ENCODE results near the gene KLF3. TPM values are rescaled to one million over a fixed set of nuclear protein-coding genes. Genes with fewer than 3 reads are reported as not detected.

KLF3 gene
- total and polyA plus RNA-seq, 2 donors from 2014 or later: 9.3 to 87.7 TPM

GRCh38 chr4:38682336-38682735 is 18.3 kb downstream of the KLF3 start:
- Histone ChIP-seq H3K4me3 (ENCODE audit: low read length in 3 of 3) (no peak overlapping the region), H3K27me3 (ENCODE audit: control insufficient read depth, insufficient read depth, low read length) (no peaks in the 10 kb centered on the region), H3K36me3 (ENCODE audit: control insufficient read depth in 2 of 3, insufficient read depth in 3 of 3, low read length in 3 of 3) (peaks cover 0 to 11% (median 9%) of the 10 kb centered on the region in 3 donors), H3K4me1 (ENCODE audit: control insufficient read depth in 2 of 3, insufficient read depth in 2 of 3, low read depth in 1 of 3, low read length in 3 of 3) (peaks cover 0 to 5% (median 0%) of the 10 kb centered on the region in 3 donors), H3K9me3 (ENCODE audit: control insufficient read depth in 2 of 3, insufficient read depth in 1 of 3, low read length in 3 of 3) (no peaks in the 10 kb centered on the region), H3K27ac (ENCODE audit: low read depth in 2 of 2, low read length in 2 of 2) (no peak overlapping the region), H3K9ac (ENCODE audit: low read length in 3 of 3) (no peak overlapping the region)
- TF ChIP-seq, protein P1, sequence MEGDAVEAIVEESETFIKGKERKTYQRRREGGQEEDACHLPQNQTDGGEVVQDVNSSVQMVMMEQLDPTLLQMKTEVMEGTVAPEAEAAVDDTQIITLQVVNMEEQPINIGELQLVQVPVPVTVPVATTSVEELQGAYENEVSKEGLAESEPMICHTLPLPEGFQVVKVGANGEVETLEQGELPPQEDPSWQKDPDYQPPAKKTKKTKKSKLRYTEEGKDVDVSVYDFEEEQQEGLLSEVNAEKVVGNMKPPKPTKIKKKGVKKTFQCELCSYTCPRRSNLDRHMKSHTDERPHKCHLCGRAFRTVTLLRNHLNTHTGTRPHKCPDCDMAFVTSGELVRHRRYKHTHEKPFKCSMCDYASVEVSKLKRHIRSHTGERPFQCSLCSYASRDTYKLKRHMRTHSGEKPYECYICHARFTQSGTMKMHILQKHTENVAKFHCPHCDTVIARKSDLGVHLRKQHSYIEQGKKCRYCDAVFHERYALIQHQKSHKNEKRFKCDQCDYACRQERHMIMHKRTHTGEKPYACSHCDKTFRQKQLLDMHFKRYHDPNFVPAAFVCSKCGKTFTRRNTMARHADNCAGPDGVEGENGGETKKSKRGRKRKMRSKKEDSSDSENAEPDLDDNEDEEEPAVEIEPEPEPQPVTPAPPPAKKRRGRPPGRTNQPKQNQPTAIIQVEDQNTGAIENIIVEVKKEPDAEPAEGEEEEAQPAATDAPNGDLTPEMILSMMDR (IDR thresholded peaks at IDR 0.05; ENCODE audit: borderline replicate concordance, extremely low read depth, insufficient read depth): no peak
- intact Hi-C loops (cut with DNase I): no loop called here
- DNase-seq (no peak), FAIRE-seq (no peak)

- FAIRE-seq (no peak), DNase-seq (no peak)
- H3K36me3 ChIP-seq (ENCODE audit: control insufficient read depth in 2 of 3, insufficient read depth in 3 of 3, low read length in 3 of 3): peaks cover 0 to 19% (median 12%) of the 10 kb centered on the region in 3 donors
- H3K9me3 ChIP-seq (ENCODE audit: control insufficient read depth in 2 of 3, insufficient read depth in 1 of 3, low read length in 3 of 3): no peaks in the 10 kb centered on the region
- H3K4me3 ChIP-seq (ENCODE audit: low read length in 3 of 3): no peak overlapping the region
- H3K4me1 ChIP-seq (ENCODE audit: control insufficient read depth in 2 of 3, insufficient read depth in 2 of 3, low read depth in 1 of 3, low read length in 3 of 3): peaks cover 0 to 3% (median 0%) of the 10 kb centered on the region in 3 donors
- TF ChIP-seq, protein P1 (IDR thresholded peaks at IDR 0.05; ENCODE audit: borderline replicate concordance, extremely low read depth, insufficient read depth): no peak
- no peak overlapping the region for H3K27ac ChIP-seq (ENCODE audit: low read depth in 2 of 2, low read length in 2 of 2)
- no peak overlapping the region for H3K9ac ChIP-seq (ENCODE audit: low read length in 3 of 3)
- no peaks in the 10 kb centered on the region for H3K27me3 ChIP-seq (ENCODE audit: control insufficient read depth, insufficient read depth, low read length)
- intact Hi-C loops (cut with DNase I): no loop called here
Measured at GRCh38 chr4:38683276-38683675, 19.3 kb downstream of the KLF3 start.

DNA sequence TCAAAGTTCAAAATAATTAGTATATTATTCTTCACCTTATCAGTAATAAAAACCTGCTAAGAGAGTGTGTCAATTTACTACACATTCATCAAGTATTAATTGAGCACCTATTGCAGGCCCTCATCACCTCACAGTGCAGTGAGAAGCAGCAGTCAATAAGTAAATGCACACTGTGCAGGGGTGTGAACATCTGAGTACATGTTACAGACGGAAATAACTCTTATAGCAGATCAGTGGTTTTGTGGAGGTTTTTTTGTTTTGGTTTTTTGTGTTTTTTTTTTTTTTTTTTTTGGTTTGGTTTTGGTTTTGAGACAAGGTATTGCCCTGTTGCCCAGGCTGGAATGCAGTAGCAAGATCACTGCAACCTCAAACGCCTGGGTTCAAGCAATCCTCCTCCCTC is 20.3 kb downstream of the KLF3 start:
- Histone ChIP-seq H3K4me3 (ENCODE audit: low read length in 3 of 3) (no peak overlapping the region), H3K9ac (ENCODE audit: low read length in 3 of 3) (no peak overlapping the region), H3K4me1 (ENCODE audit: control insufficient read depth in 2 of 3, insufficient read depth in 2 of 3, low read depth in 1 of 3, low read length in 3 of 3) (peaks cover 0 to 3% (median 0%) of the 10 kb centered on the region in 3 donors), H3K27me3 (ENCODE audit: control insufficient read depth, insufficient read depth, low read length) (no peaks in the 10 kb centered on the region), H3K9me3 (ENCODE audit: control insufficient read depth in 2 of 3, insufficient read depth in 1 of 3, low read length in 3 of 3) (no peaks in the 10 kb centered on the region), H3K36me3 (ENCODE audit: control insufficient read depth in 2 of 3, insufficient read depth in 3 of 3, low read length in 3 of 3) (peaks cover 4 to 29% (median 21%) of the 10 kb centered on the region in 3 donors), H3K27ac (ENCODE audit: low read depth in 2 of 2, low read length in 2 of 2) (no peak overlapping the region)
- FAIRE-seq (no peak), DNase-seq (no peak)
- TF ChIP-seq, protein P1 (IDR thresholded peaks at IDR 0.05; ENCODE audit: borderline replicate concordance, extremely low read depth, insufficient read depth): no peak
- intact Hi-C loops (cut with DNase I): no loop called here

Data from kidney (tissue), 14 donors.